ENCODE data around the gene WDFY4.

Gene WDFY4

DNA sequence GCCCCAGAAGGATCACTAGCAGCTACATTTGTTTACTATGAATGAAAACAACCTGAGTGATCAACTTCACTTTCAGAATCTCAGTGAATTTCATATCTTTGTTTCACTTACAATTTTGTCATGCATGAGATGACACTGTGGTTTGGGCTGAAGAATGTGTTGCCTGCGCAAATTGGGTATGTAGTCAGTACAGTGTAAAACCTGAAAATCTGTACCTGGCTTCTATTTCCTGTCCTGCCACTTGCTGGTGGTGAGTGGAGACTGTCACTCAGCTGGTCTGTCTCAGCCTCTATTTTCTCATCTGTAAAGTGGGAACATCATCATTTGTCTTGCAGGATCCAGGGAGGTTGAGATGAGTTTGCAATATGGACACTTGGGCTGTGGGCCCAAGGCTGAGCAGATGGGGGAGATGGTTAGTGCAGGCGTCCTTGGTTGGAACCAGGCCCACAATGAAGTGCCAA, 118.0 kb downstream of the WDFY4 start:
- no peak overlapping the region for H2AFZ ChIP-seq (ENCODE audit: insufficient read depth, low read length, poor library complexity)
- no CpG with 5 or more reads among the region's 2 CpGs for WGBS (ENCODE audit: extremely low coverage, insufficient coverage, insufficient read length)
- no peaks in the 10 kb centered on the region for H3K27me3 ChIP-seq (ENCODE audit: insufficient read depth, low read length)
- H2AK5ac ChIP-seq (ENCODE audit: low read length): no peak overlapping the region
- no peaks in the 10 kb centered on the region for H3K79me2 ChIP-seq (ENCODE audit: control insufficient read depth, insufficient read depth, low read length, poor library complexity)
- H3K36me3 ChIP-seq (ENCODE audit: control insufficient read depth in 1 of 2, insufficient read depth in 2 of 2, low read length in 2 of 2): no peaks in the 10 kb centered on the region
- H2BK5ac ChIP-seq (ENCODE audit: low read depth, low read length, poor library complexity): no peak overlapping the region
- no peak overlapping the region for H2BK120ac ChIP-seq (ENCODE audit: insufficient read depth, low read length, poor library complexity)
- no peak overlapping the region for H3K9ac ChIP-seq (ENCODE audit: low read length)
- peaks cover 6 to 16% of the 10 kb centered on the region in 2 experiments for H3K4me1 ChIP-seq (ENCODE audit: control insufficient read depth in 1 of 2, insufficient read depth in 2 of 2, low read length in 2 of 2)
- H3K18ac ChIP-seq (ENCODE audit: low read length): no peak overlapping the region
- H3K4ac ChIP-seq (ENCODE audit: low read depth, low read length): no peak overlapping the region
- no peak overlapping the region for H3K14ac ChIP-seq (ENCODE audit: low read length)
- no peak overlapping the region for H2BK12ac ChIP-seq (ENCODE audit: low read length)
- DNase-seq: no peak
- no peak overlapping the region for H3K27ac ChIP-seq (ENCODE audit: low read depth, low read length)
- no peak overlapping the region for H4K8ac ChIP-seq (ENCODE audit: low read depth, low read length)
- H3K23ac ChIP-seq (ENCODE audit: low read length): no peak overlapping the region
- H3K4me3 ChIP-seq (ENCODE audit: low read depth, low read length): no peak overlapping the region
- no peak overlapping the region for H3K4me2 ChIP-seq (ENCODE audit: low read length)
- H4K91ac ChIP-seq (ENCODE audit: low read depth, low read length): no peak overlapping the region
- no peaks in the 10 kb centered on the region for H3K79me1 ChIP-seq (ENCODE audit: low read length)
- H4K12ac ChIP-seq (ENCODE audit: low read depth, low read length): no peak overlapping the region
- peaks cover 4% of the 10 kb centered on the region for H3K9me3 ChIP-seq (ENCODE audit: insufficient read depth, low read depth, low read length)

- H2BK120ac ChIP-seq (ENCODE audit: insufficient read depth, low read length, poor library complexity): no peak overlapping the region
- H3K79me1 ChIP-seq (ENCODE audit: low read length): no peaks in the 10 kb centered on the region
- no peak overlapping the region for H2AFZ ChIP-seq (ENCODE audit: insufficient read depth, low read length, poor library complexity)
- no peak overlapping the region for H3K4me2 ChIP-seq (ENCODE audit: low read length)
- H3K4me3 ChIP-seq (ENCODE audit: low read depth, low read length): no peak overlapping the region
- no peak overlapping the region for H2BK5ac ChIP-seq (ENCODE audit: low read depth, low read length, poor library complexity)
- no peak overlapping the region for H4K12ac ChIP-seq (ENCODE audit: low read depth, low read length)
- no peak overlapping the region for H3K14ac ChIP-seq (ENCODE audit: low read length)
- no peak overlapping the region for H3K18ac ChIP-seq (ENCODE audit: low read length)
- H2BK12ac ChIP-seq (ENCODE audit: low read length): no peak overlapping the region
- H3K9ac ChIP-seq (ENCODE audit: low read length): no peak overlapping the region
- no peak overlapping the region for H3K4ac ChIP-seq (ENCODE audit: low read depth, low read length)
- H3K23ac ChIP-seq (ENCODE audit: low read length): no peak overlapping the region
- H3K36me3 ChIP-seq (ENCODE audit: control insufficient read depth in 1 of 2, insufficient read depth in 2 of 2, low read length in 2 of 2): no peaks in the 10 kb centered on the region
- H4K8ac ChIP-seq (ENCODE audit: low read depth, low read length): no peak overlapping the region
- H3K27ac ChIP-seq (ENCODE audit: low read depth, low read length): no peak overlapping the region
- no peak overlapping the region for H2AK5ac ChIP-seq (ENCODE audit: low read length)
- no peaks in the 10 kb centered on the region for H3K79me2 ChIP-seq (ENCODE audit: control insufficient read depth, insufficient read depth, low read length, poor library complexity)
- DNase-seq: no peak
- H4K91ac ChIP-seq (ENCODE audit: low read depth, low read length): no peak overlapping the region
- WGBS (ENCODE audit: extremely low coverage, insufficient coverage, insufficient read length): no CpG with 5 or more reads among the region's 4 CpGs
- no peaks in the 10 kb centered on the region for H3K27me3 ChIP-seq (ENCODE audit: insufficient read depth, low read length)
- peaks cover 6 to 16% of the 10 kb centered on the region in 2 experiments for H3K4me1 ChIP-seq (ENCODE audit: control insufficient read depth in 1 of 2, insufficient read depth in 2 of 2, low read length in 2 of 2)
- H3K9me3 ChIP-seq (ENCODE audit: insufficient read depth, low read depth, low read length): peaks cover 4% of the 10 kb centered on the region
Observed at GRCh38 chr10:48803801-48804584, 119.3 kb downstream of the WDFY4 start.

GRCh38 chr10:48804740-48805182, 120.1 kb downstream of the WDFY4 start:
- H3K27ac ChIP-seq (ENCODE audit: low read depth, low read length): peak overlapping the region; percentile 54
- peak overlapping the region; percentile 7 for H3K4me2 ChIP-seq (ENCODE audit: low read length)
- H4K12ac ChIP-seq (ENCODE audit: low read depth, low read length): no peak overlapping the region
- H2AK5ac ChIP-seq (ENCODE audit: low read length): no peak overlapping the region
- no peaks in the 10 kb centered on the region for H3K79me2 ChIP-seq (ENCODE audit: control insufficient read depth, insufficient read depth, low read length, poor library complexity)
- WGBS (ENCODE audit: extremely low coverage, insufficient coverage, insufficient read length): no CpG with 5 or more reads among the region's 7 CpGs
- H3K14ac ChIP-seq (ENCODE audit: low read length): no peak overlapping the region
- no peak for DNase-seq
- H3K9ac ChIP-seq (ENCODE audit: low read length): no peak overlapping the region
- H2BK5ac ChIP-seq (ENCODE audit: low read depth, low read length, poor library complexity): no peak overlapping the region
- H3K36me3 ChIP-seq (ENCODE audit: control insufficient read depth in 1 of 2, insufficient read depth in 2 of 2, low read length in 2 of 2): no peaks in the 10 kb centered on the region
- H3K18ac ChIP-seq (ENCODE audit: low read length): no peak overlapping the region
- H2AFZ ChIP-seq (ENCODE audit: insufficient read depth, low read length, poor library complexity): no peak overlapping the region
- peaks cover 6 to 16% of the 10 kb centered on the region in 2 experiments for H3K4me1 ChIP-seq (ENCODE audit: control insufficient read depth in 1 of 2, insufficient read depth in 2 of 2, low read length in 2 of 2)
- H3K9me3 ChIP-seq (ENCODE audit: insufficient read depth, low read depth, low read length): peaks cover 4% of the 10 kb centered on the region
- no peak overlapping the region for H2BK12ac ChIP-seq (ENCODE audit: low read length)
- no peak overlapping the region for H4K8ac ChIP-seq (ENCODE audit: low read depth, low read length)
- no peaks in the 10 kb centered on the region for H3K27me3 ChIP-seq (ENCODE audit: insufficient read depth, low read length)
- no peak overlapping the region for H2BK120ac ChIP-seq (ENCODE audit: insufficient read depth, low read length, poor library complexity)
- H4K91ac ChIP-seq (ENCODE audit: low read depth, low read length): no peak overlapping the region
- no peak overlapping the region for H3K4me3 ChIP-seq (ENCODE audit: low read depth, low read length)
- H3K23ac ChIP-seq (ENCODE audit: low read length): no peak overlapping the region
- no peak overlapping the region for H3K4ac ChIP-seq (ENCODE audit: low read depth, low read length)
- H3K79me1 ChIP-seq (ENCODE audit: low read length): no peaks in the 10 kb centered on the region

DNA sequence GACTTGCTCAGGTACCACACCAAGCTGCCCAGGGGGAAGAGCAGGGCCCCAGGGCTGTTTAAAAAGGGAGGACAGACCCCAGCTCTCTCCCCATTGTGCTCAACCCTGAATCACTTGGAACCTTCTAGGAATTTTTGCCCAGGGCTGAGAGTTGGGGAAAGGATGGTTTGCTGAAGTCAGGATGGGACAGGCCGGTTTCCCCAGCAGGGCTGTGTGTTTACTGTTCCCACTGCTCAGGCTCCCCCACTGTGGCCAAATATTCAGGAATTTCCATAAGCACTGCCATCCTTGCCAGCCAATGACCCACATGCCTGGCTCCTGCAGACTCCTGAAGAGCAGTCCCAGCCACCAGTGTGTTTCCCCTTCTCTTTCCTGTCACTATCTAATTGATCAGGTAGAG, 120.7 kb downstream of the WDFY4 start:
- Histone ChIP-seq H2AFZ (ENCODE audit: insufficient read depth, low read length, poor library complexity) (no peak overlapping the region), H2BK5ac (ENCODE audit: low read depth, low read length, poor library complexity) (no peak overlapping the region), H3K36me3 (ENCODE audit: control insufficient read depth in 1 of 2, insufficient read depth in 2 of 2, low read length in 2 of 2) (no peaks in the 10 kb centered on the region), H2AK5ac (ENCODE audit: low read length) (no peak overlapping the region), H4K91ac (ENCODE audit: low read depth, low read length) (no peak overlapping the region), H3K4me1 (ENCODE audit: control insufficient read depth in 1 of 2, insufficient read depth in 2 of 2, low read length in 2 of 2) (peaks cover 6 to 16% of the 10 kb centered on the region in 2 experiments), H3K18ac (ENCODE audit: low read length) (no peak overlapping the region), H4K12ac (ENCODE audit: low read depth, low read length) (no peak overlapping the region), H3K27me3 (ENCODE audit: insufficient read depth, low read length) (no peaks in the 10 kb centered on the region), H3K9ac (ENCODE audit: low read length) (no peak overlapping the region), H3K79me1 (ENCODE audit: low read length) (no peaks in the 10 kb centered on the region), H3K14ac (ENCODE audit: low read length) (no peak overlapping the region), H3K4me3 (ENCODE audit: low read depth, low read length) (no peak overlapping the region), H2BK12ac (ENCODE audit: low read length) (peak overlapping the region; percentile 41), H3K9me3 (ENCODE audit: insufficient read depth, low read depth, low read length) (no peaks in the 10 kb centered on the region), H4K8ac (ENCODE audit: low read depth, low read length) (peak overlapping the region; percentile 43), H3K23ac (ENCODE audit: low read length) (no peak overlapping the region), H3K27ac (ENCODE audit: low read depth, low read length) (peak overlapping the region; percentile 54), H3K79me2 (ENCODE audit: control insufficient read depth, insufficient read depth, low read length, poor library complexity) (no peaks in the 10 kb centered on the region), H2BK120ac (ENCODE audit: insufficient read depth, low read length, poor library complexity) (no peak overlapping the region), H3K4ac (ENCODE audit: low read depth, low read length) (no peak overlapping the region), H3K4me2 (ENCODE audit: low read length) (no peak overlapping the region)
- no CpG with 5 or more reads among the region's 1 CpG for WGBS (ENCODE audit: extremely low coverage, insufficient coverage, insufficient read length)
- no peak for DNase-seq
